HG03108 (cell line): ENCODE results near the gene GLI2.

ENCODE experiments used
- ATAC-seq: cut with Tn5 transposase; IDR thresholded peaks from one replicate; pipeline ENCODE4 v1.9.1; 2021; ENCODE audit warnings: moderate library complexity; ENCODE audit not compliant: unreplicated experiment

Gene GLI2

DNA sequence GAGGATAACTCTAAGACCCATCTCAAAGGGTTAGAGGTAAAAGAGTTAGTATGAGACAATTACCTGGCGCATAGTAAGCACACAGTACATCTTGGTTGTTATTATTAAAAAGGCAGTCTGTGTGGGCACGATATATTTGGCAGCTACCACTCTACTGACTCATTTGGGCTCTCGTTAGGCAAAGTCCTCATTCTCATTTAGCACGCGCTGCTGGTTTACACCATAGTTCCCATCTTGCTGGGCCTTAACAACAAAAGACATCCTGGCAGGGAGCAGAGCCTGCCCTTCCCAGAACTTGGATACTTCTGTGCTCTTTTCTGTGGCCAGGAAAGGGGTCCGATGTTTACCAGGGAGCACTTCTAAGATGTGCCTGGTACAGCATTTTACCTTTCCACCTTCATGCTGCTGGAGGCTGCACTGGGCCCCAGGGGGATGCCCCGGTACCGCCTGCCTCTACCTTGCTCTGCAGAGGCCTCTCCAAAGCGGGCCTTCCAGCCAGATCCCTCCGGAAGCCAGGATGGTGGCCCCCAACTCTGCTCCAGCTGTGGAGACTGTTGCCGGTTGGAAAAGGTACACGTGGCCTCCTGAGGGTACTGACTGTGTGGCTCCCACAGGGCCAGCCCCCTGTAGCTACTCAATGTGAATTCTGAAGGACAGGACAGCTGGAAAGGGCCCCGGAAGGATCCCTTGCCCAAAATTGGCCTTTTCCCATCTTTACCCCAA, 15.0 kb downstream of the GLI2 start:
- ATAC-seq: no peak

DNA sequence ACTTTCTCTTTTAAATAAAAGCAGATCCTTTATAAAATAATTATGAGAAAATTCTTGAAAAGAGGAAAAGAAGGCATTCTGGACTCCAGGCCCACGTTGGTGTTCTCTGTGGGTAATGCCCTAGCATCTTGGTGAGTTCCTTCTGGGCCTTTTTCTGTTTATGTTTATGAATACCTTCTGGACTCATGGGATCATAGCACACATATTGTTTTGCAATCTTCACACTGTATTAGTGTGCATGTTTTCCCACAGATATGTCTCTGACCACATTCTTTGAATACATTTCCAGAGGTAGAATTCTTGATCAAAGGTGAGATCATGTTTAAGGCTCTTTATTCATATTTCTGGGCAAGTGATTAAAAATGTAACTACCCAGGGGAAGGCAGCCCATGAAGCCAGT, 15.9 kb downstream of the GLI2 start:
- no peak for ATAC-seq

DNA sequence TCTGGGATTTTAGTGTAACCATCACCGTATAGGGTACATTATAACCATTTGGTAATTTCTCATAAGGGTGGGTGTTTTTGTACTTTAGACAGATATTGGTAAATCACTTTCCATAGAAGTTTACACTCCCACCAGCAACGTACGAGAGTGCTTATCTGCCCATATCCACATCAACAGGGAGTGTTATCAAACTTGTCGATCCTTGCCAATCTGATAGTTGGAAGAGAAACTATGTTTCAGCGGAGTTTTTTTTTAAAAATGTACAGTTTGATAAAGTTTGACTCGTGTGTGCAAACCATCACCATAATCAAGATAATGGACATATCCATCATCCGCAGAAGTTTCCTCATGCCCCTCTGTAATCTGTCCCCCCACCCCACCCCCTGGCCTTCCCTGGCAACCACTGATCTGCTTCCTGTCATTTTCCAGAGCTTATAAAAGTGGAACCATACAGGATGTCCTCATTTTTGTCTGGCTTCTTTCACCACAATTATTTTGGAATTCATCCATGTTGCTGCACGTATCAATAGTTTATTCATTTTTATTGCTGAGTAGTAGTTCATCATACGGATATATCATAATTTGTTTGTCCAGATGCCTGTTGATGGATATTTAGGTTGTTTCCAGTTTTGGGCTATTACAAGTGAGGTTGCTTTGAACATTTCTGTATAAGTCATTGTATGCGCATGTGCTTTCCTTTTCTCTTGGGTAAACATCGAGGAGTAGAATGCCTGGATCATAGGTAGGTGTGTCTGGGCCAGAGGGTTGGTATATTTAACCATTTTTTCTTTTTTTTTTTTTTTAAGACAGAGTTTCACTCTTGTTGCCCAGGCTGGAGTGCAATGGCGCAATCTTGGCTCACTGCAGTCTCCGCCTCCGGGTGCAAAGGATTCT, 18.6 kb downstream of the GLI2 start:
- ATAC-seq: no peak

DNA sequence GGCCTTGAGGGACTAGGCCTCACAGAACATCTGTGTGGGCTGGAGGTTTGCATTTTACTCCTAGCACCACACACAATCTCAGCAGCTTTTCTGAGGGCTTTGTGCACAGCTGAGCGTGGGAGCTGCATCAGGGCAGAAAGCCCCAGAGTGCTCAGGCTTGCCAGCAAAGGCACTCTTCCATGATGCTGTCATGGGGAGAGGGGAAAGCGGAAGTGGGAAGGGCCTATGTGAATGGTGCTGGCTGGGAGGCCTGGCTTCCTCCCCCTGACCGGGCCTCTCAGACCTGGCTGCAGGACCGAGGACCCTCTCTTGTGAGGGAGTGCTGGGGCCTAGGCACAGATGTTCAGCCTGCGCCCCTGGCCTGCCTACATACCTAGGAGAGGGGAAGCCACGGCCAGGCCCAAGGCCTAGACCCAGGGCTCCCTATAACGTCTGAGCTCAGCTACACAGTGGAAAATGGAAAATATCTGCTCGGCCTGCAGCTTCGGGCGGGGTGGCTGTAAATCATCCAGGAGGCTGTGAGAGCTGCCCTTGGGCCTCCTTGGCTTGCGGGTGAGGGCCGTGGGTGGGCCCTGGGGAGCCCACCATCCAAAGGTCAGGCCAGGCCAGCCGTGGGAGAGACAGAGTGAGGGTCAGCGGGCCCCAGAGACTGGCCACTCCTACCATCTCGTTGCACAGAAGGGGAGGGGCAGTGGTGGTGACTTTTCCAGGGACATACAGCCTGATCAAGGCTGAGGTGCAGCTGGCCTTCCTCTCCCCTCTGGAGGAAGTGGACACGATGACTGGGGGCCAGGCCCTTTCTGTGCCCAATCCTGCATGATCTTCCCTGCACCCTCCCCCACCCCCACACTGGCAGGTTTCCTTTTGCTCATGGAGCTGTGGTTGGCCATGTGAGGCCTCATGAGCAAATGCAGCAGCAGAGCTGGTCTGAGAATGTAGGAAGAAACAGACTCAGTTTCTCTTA, 22.8 kb downstream of the GLI2 start:
- no peak for ATAC-seq

DNA sequence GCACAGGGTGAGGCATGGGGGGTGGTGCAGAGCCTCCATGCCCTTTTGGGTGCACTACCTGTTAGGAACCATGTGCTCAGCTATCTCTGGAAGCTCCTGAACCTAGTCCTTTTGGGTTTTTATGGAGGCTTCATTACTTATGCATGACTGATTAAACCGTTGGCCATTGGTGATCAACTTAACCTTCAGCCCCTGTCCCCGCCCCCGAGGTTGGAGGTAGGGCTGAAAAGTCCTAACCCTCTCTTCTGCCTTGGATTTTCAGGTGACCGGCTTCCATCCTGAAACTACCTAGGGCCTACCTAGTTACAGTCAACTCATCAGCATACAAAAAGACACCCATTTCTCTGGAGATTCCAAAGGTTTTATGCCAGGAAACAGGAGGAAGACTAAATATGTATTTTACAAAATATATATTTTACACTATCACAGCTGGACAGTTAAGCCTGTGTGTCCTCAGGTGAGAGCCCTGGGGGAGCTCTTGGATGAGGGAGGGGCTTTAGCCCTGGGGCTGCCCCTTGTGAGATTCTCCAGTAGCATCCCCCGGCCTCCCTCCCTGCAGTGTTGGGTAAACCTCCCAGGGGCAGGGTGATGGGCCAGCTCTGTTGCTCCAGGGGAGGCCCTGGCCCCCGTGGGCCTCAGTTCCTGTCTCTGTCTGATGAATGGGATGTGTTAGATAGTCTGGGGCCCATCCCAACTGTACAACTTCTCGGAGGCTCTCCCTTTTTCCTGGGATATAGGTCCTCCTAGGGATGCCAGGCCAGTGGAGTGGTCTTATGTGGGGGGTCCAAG, 24.1 kb downstream of the GLI2 start:
- no peak for ATAC-seq

DNA sequence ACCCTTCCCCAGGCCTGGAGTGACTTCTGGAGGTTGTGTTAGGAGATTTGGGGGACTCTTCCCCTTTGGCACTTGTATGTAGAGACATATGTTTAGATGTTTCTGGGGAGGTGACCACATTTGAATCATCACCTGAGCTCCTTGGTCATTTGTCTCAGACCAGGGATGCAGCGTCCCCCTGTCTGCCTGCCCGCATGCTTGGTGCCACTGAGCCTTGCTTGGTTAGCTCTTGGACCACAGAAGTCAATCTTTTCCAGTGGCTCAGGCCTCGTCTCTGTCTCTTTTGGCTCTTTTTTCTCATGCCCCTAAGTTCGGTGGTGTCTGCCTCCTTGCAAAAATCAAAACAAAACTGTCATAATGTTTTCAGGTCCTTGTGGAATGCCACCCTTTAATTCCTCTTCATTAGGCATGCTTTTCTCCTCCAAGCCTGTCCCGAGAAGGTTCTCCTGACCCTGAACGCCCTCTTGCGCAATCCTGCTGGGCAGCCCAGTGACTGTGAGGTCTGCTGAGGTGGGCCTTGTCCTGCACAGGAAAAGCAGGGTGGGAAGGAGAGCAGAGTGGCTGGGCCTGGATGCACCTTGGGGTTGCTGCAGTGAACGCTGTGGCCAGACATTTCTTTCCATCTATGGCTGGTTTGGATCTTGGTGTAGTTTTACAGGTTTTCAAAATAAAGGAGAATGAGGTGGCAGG, 24.9 kb downstream of the GLI2 start:
- ATAC-seq: no peak

DNA sequence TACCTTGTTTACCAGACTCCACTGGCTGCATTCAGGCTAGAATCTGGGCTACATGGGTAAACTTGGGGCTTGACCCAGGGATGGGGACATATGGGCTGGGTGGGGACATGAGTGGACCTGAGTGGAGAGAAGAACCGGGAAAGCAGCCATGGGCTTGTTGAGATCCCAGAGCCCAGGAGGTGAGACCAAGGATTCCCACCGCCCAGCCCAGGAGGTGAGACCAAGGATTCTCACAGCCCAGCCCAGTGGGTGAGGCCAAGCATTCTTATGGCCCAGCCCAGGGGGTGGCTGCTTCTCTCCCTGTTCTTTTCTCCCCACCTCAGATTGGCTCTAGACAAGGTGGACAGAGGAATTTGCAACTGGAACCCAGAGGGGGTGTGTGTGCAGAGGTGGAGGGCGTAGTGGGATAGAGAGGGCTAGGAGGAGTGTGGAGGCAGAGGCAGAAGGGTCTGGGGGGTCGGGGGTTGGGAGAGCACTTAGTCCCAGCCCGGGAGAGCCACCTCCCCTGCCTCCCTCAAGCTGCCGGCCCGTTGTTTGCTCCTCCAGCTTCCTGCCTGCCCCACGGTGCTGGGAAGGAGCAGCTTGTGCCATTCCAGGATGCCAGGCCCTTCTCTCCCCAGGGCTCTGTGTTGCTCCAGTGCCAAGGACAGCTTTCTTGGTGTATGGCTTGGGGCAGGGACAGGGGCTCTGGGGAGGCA, 25.6 kb downstream of the GLI2 start:
- no peak for ATAC-seq

DNA sequence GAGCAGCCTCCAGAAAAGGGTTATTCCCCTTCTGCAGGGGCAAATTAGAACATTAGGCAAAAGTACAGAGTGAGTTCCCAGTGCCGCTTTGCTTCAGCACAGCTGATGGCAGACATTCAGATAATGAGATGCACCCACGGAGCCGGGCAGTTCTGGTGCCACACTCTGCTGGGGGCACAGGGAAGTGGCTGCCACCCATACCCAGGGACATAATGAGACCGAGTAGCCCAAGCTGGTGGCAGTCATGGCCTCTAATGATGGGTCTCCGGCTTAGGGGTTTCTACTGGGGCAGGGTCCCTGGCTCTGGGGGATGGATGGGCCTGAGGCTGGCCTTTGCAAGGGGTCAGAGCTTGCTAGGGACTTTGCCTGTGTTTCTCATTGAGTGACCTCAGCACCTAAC, 26.2 kb downstream of the GLI2 start:
- ATAC-seq: no peak

DNA sequence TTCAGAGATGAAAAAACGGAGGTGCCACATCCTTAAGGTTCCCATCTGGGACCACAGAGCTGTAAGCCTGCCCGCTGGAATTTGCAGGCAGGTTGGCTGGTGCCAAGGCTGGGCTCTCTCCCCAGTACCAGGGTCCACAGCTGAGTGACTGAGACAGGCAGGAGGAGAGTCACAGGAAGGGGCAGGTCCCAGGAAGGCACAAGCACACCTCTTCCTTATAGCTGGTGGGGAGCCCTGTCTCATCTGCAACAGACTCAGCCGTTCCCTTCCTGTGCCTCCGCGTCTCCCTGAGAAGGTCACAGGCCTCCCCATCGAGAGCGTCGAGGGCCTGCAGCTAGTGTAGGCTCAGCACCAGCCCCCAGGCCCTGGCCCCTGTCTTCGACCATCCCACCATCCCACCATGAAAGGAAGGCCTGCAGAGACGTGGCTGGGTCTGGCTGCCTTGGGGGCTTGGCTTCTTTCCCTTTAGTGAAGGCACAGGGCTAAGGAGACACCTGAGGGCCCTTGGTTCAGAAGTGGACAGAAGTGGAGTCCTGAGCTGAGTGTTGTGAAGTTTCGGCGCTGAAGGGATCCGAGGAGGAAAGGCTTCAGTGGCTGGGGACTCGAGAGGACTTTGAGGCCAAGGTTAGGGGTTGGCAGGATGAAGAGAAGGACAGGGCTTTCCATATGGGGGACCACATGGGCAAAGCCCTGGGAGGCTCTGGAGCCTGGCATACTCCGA, 26.8 kb downstream of the GLI2 start:
- no peak for ATAC-seq

DNA sequence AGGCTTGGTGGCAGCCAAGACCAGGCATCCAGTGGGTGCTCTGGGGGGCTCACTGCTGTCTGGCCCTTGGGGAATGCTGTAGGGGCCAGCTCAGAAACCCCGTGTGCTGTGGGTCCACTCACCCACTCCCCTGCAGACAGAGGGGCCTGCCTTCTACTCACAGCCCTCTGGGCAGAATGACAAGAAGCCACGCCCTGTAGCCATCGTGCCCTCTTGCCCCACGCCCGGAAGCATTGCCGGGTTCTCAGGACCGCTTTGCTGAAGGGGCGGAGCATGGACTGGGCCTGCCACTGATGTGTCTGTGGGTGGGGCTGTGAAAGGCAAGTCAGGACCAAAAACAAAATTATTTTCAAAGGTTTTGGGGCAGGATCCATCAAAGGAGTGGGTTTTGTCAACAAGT, 27.8 kb downstream of the GLI2 start:
- no peak for ATAC-seq

DNA sequence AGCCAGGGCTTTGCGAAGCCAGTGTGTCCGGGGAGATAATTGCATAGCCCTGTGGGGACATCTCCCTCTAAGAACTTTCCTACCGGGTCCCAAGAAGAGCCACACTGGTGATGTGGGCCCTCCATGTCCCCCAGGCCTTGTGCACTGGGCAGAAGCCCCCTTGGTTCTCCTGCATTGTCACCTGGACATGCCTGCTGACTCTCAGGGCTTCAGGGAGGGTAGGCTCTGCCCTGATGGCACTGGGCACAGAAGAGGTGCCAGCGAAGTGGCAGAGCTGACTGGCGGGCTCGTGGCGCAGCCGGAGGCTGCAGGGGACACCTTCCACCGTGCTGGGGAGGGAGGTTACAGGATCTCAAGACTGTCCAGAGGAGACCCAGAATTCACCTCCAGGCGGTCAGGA, 28.3 kb downstream of the GLI2 start:
- ATAC-seq: no peak

DNA sequence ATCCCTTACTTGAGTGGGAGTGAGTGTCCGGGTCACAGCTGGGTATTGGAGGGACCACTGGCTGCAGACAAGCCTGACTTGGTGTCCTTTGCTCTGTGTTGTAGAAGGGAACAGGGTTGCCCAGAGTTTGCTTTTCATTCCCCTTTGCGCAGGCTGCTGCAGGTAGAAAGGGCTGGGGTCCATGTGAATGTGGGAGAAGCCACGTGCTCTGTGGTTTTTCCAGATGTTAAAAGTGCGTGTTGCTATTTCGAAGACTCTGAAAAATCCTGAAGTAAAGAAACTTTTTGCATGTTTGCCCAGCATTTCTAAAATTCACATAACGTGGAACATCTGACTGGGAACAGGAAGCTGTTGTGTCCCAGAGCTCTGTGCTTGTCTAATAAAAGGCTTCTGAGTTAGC, 28.8 kb downstream of the GLI2 start:
- no peak for ATAC-seq

DNA sequence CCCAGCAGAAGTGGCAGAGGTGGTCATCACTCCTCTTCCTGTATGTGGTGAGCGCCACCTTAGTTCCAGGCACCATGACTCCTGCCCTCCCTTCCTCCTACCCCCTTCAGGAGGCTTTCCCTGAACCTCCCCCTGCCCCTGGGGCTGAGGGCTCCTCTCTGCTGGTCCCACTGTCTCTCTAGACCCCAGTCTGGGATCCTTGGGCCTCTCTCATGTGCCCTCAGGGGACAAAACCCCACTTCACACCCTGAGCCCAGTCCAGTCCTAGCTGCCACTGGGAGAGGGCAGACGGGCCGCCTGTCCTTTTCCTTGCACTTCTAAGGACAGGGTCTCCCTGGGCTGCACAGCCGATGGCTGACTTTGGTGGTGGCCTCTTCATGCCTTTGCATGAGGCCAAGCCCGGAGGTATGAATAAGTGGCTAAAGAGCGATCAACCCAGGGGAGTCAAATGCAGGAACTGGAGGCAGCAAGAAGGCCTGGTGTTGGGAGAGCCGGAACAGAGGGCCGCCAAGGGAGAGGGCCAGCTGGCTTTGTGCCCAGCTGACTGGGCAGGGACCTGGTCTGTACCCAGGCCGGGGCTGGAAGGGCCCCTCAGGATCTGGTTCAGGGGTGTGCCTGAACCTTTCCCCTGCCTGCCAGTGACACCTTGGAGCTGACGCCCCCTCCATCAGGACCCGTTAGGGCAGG, 29.5 kb downstream of the GLI2 start:
- no peak for ATAC-seq

DNA sequence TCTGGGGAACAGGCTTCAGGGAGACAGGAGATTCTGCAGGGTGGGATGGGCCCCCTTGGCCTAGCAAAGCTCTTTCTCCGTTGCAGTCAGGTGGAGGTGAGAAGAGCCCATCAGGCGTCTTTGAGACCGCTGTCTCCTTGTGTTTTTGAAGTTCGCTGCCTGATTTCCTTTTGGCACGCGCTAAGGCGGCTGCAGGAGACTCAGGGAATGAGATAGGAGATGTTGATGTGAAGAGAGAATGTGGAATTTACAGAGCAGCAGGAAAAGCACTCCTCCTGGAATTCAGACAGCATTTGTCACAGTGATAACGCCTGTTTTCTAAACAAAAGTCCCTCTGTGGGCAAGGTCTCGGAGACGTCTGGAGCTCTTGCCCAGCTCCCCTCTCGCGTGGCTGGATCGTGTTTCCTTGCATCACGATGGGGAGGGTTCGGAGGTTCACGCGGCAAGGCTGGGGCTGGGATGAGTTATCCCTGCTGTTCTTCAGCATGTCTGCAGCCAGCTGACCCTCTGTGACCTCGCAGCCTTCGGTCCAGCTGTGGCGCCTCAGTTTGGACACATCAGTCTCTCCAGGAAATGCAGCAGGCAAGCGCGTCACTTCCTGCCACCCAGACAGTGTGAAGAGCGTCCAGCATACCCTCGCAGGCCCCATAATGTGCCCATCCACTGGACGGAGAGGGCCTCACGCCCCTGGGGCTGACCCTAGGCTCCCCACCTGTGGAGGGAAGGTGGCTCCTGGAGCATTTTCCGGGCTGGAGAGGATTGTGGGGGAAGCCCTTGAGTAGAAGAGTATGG, 30.2 kb downstream of the GLI2 start:
- no peak for ATAC-seq

DNA sequence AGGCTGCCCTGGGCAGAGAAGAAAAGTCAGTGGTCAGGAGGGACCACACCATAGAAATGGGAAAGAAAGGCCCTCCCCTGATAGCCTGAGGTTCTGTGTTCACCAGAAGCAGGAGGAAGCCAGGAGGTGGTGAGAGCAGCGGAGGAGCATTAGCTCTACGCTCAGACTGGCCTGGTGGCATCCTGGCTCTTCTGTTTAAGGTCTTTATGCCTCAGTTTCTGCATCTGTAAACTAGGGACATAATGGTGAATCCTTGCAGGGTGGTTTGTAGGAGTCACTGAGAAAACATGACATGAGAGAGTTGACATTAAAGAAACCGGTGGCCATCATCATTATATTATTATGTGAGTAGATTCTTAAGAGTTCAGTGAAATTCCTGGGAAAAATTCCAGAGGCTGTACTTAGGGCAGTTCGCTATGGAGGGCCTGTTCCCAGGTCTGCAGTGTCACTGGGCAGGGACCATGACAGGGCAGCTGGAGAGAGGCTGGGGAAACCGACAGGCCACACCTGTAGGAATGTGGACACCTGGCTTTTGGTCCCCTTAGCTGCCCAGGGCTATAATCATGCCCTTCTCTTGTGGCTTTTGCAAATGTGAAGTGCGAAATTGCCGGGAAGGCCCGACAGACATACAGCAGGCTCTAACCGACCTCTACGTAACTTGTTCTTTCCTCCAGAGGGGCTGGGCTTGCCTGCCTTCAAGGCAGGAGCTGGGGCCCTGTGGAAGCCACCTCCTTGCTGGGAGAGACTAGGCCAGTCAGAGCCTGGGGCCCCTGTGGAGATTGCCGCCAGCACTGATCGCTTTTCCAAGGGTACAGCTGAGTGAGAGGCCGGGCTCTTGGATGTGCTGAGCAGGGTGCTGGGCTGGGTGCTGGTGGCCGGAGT, 31.0 kb downstream of the GLI2 start:
- no peak for ATAC-seq

DNA sequence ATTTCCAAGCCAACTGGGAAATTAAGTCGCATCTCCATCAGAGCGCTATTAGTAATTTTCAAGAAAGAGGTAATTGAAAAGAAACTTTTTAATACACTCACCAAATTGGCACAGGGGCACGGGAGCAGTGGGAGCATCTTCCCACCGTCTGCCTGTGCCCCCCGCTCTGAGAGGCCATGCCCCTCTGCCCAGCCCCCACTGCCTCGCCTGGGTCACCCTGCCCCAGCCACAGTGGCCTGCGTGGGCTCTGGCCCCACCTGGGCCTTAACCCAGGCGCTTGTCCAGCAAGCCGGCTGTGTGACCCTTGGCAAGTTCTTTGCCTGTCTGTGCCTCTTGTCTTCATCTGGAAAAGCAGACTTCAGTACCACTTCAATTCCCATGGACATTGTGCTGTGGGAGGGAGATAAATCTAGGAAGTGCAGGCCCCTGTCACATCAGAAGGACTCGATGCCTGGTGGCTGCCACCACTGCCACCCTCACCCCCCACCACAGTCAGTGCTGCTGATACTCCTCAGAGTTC, 31.9 kb downstream of the GLI2 start:
- ATAC-seq: no peak
